Subcutaneous adipose tissue (tissue), 4 donors: ENCODE data around the gene GLIPR2. TPM values are rescaled to one million over a fixed set of nuclear protein-coding genes. Genes with fewer than 3 reads are reported as not detected.

Experiments used
- total RNA-seq, 4 donors: library from RNA; depleted of rRNA; stranded (reverse); fragments of >200 nt; gene quantifications; one replicate each; pipeline ENCODE4 v1.1.0, GENCODE V29; 2016
- TF ChIP-seq, protein P1 (sequence below): fragments of 450-650 bp; IDR thresholded peaks from one replicate; pipeline ENCODE4 v1.5.1; 2016; ENCODE audit warnings: low read depth, mild to moderate bottlenecking, control low read depth, antibody characterized with exemption, moderate library complexity

The GLIPR2 gene
- total RNA-seq, 4 donors from 2014 or later, result 15.5 to 86.4 (median 40.7) TPM

DNA sequence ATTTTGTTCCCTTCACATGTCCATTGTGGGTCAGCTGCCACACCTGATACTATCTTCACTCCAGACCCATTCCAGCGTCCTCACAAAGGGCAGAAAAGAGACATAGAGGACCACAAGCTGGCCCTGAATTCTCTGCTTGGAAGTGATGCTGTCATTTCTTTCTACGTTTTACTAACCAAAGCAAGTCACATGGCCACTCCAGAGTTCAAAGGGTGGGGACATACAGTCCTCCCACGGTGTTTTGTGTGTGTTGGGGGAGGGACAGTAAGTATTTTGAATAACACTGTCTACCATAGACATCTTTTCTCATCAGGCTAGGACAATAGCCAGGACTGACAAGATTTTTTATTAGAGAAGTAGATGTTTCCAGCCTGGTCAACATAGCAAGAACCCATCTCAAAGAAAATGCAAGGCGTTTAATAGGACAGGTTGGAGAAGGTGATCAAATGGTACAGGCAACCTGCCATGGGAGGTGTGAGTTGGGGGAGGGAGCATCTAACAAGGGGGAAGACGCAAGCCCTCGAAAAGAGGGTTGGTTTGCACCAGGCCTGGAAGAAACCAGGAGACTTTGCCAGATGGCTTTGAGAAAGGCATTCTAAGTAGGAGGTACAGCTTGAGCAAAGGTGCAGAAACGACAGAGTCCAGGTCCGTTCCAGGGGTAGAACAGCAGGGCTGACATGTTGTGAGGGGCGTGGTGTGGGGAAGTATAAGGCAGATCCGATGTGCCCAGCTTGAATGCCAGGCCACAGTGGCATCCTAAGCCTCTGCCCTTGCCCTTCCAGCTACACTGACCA is 11.3 kb upstream of the GLIPR2 start:
- TF ChIP-seq, protein P1, sequence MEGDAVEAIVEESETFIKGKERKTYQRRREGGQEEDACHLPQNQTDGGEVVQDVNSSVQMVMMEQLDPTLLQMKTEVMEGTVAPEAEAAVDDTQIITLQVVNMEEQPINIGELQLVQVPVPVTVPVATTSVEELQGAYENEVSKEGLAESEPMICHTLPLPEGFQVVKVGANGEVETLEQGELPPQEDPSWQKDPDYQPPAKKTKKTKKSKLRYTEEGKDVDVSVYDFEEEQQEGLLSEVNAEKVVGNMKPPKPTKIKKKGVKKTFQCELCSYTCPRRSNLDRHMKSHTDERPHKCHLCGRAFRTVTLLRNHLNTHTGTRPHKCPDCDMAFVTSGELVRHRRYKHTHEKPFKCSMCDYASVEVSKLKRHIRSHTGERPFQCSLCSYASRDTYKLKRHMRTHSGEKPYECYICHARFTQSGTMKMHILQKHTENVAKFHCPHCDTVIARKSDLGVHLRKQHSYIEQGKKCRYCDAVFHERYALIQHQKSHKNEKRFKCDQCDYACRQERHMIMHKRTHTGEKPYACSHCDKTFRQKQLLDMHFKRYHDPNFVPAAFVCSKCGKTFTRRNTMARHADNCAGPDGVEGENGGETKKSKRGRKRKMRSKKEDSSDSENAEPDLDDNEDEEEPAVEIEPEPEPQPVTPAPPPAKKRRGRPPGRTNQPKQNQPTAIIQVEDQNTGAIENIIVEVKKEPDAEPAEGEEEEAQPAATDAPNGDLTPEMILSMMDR, result no peak

DNA sequence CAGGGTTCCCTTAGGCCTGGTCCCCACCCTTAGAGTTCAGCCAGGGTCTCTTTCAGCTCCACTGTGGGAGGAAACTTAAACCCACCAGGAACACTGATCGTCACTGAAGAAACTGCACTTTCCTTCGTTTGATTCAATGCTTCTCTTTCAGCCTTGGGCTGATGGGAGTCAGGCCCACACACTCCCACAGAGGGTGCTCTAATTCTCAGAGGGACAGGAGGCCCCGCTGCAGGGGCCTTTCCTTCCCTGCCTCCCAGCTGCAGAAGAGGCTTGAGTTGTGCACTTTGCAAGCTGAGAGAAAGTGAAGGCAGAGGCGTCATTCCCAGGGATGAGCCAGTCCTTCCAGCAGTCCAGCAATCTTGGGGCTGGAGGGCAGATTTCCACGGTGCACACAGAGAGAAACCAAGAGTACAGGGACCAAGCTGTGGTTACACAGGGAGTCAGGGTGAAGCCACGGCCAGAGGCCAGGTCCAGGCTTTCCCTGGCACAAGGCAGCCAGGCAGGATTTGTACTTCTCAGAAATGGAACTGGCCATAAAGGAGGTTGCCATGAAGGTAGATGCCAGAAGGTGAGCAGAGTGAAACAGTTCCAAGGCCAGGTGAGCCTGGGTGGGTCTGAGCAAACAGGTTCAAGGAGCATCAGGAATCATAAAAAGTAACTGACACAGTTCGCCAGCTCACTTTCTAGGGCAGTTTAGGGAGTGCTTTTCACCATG is 10.4 kb upstream of the GLIPR2 start:
- TF ChIP-seq, protein P1, result no peak

DNA sequence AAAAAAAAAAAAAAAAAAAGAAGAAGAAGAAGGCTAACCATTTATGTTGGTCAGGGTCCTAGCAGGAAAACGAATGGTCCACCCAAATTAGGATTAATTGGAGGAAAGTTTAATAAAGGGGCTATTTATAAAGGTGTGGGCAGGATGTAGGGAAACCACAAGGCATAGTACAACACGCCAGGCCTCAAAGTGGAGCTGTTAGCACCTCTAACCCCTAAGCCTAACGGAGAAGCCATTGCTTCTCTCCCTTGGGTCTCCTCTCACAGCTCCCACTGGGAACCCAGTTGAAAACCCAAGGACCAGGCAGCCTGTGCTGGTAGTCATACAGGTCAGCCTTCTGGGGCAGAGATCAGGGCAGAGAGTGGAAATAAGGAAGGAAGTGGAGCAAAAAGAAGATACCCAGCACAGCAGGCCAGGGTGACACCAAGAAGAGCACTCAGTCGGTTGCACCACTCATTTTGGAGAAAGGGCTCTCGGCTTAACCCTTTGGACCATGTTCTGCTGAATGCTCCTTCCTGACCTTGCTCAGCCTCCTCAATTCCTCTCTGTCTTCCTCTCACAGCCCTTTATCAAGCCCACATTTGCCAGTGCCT is 8.8 kb upstream of the GLIPR2 start:
- TF ChIP-seq, protein P1, result no peak

DNA sequence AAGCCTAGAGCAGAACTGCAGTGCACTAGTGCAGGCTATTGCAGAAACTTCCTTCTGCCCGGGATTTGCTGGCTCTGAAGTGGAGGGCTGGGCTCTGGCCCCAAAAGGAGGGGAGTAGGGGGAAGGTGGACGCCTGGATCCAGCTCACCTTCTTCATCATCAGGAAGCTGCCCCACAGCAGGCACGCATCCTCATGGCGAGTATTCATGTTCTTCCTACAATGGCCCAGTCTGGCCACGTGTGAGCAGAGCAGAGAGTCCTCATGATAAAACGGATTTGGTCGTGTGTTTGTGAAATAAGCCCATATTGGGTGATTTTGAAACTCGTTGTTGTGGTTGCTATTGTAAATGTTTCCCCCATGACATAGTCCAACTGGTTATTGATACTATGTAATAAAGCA is 8.2 kb upstream of the GLIPR2 start:
- TF ChIP-seq, protein P1, result no peak

DNA sequence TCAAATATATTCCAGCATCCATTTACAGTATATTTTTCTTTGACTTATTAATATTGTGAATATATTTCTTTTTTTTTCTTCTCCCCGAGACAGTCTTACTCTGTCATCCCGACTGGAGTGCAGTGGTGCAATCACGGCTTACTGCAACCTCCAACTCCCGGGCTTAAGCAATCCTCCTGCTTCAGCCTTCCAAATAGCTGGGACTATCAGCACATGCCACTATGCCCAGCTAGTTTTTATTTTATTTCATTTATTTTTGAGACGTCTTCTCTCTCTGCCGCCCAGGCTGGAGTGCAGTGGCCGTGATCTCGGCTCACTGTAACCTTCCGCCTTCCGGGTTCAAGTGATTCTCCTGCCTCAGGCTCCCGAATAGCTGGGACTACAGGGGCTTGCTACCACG is 7.4 kb upstream of the GLIPR2 start:
- TF ChIP-seq, protein P1, result no peak

DNA sequence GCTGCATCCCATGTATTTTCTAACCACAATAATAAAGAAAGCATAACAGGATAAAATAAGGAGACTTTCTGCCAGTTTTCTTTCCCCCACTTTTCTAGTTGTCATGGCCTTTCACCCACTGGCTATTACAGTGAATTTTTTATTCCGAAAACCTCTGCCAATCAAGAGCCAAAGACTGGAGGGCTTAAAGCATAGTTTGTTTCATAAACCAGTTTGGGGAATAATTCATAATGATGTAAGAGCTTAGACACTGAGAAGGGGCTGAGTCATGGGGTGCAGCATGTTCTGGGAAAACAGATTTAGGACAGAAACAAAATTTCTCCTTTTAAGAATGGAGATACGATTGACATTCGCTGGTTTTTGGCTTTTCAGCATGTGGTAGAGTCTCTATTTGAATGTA is 4.4 kb upstream of the GLIPR2 start:
- TF ChIP-seq, protein P1, result no peak

DNA sequence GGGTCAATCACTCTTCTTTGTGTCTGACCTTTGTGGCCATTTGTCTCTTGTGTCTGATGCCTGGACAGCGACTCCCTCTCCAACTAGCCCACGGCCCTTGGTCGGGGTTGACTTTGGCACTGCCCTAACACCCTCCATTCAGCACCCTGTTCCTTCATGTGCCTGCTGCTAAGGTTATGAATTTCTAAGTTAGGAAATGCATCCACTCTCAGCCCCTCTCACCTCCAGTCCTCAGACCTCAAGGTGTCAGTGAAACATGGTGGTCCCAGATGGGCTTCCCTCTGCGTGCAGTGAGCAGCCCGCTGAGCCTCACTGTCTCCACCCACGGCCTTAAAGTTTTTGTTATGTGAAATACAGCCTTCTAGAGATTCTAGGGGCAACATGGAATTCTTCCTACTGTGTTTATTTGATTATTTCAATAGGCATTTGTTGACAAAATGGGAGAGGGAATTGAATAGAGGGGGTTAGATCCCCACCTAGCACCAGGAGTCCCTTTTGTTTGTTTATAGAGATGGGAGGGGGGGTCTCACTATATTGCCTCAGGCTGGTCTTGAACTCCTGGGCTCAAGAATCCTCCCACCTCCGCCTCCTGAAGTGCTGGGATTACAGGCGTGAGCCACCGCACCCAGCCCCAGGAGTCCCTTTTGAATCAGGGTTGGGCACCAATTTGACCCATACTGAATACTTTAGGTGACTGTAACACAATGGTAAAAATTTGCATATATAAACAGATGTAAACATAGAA is 1.6 kb upstream of the GLIPR2 start:
- TF ChIP-seq, protein P1, result no peak
